Activated naive CD4-positive, alpha-beta T cell treated with anti-CD3 and anti-CD28 coated beads for 36 hours (primary cell): ENCODE data around the gene PDLIM4. TPM values are rescaled to one million over a fixed set of nuclear protein-coding genes. Genes with fewer than 3 reads are reported as not detected.

Source experiments
- CTCF ChIA-PET: fragments of 350-600 bp; sonication (Branson Sonifier 250); formaldehyde crosslinking; loops from one replicate; lab custom pipeline; 2021; ENCODE audit warnings: antibody characterized with exemption; lab: Charles Lee
- DNase-seq: peaks from one replicate; pipeline ENCODE4 v3.0.0-alpha.2; 2020
- H3K27ac Mint-ChIP-seq: one replicate; pipeline ENCODE4 v1.8.0; 2021; ENCODE audit warnings: mild to moderate bottlenecking, mixed read lengths
- H3K27me3 Mint-ChIP-seq: one replicate; pipeline ENCODE4 v1.8.0; 2021; ENCODE audit warnings: low read depth, mixed read lengths
- H3K36me3 Mint-ChIP-seq: one replicate; pipeline ENCODE4 v1.8.0; 2021; ENCODE audit warnings: low read depth, mixed read lengths
- H3K4me1 Mint-ChIP-seq: one replicate; pipeline ENCODE4 v1.8.0; 2021; ENCODE audit warnings: low read depth, mixed read lengths
- H3K4me3 Mint-ChIP-seq: one replicate; pipeline ENCODE4 v1.8.0; 2021; ENCODE audit warnings: mild to moderate bottlenecking, moderate library complexity, mixed read lengths
- H3K9me3 Mint-ChIP-seq: one replicate; pipeline ENCODE4 v1.8.0; 2021; ENCODE audit warnings: mixed read lengths
- intact Hi-C: fragments of 100-400 bp; cut with micrococcal nuclease; formaldehyde crosslinking; loops from one replicate; pipeline ENCODE4 v1.15.1; 2023
- total RNA-seq, 2 experiments: library from RNA; stranded (reverse); gene quantifications; one replicate each; pipeline ENCODE4 v1.2.3, GENCODE V29; 2021

The PDLIM4 gene
- total RNA-seq, 2 experiments from 2014 or later = not detected

- H3K27ac Mint-ChIP-seq = no peak overlapping the region
- peak; percentile 4 for DNase-seq
- no peaks in the 10 kb centered on the region for H3K4me1 Mint-ChIP-seq
- H3K36me3 Mint-ChIP-seq = no peaks in the 10 kb centered on the region
- H3K27me3 Mint-ChIP-seq = no peaks in the 10 kb centered on the region
- CTCF ChIA-PET = interaction anchor here (0.5 kb wide), 1 partner anchor 8 kb away, joined by 3 read pairs; no protein-coding TSS in a partner anchor
- no peaks in the 10 kb centered on the region for H3K9me3 Mint-ChIP-seq
- no peak overlapping the region for H3K4me3 Mint-ChIP-seq
- intact Hi-C loops = no loop called here
Observed at GRCh38 chr5:132283423-132284043, 26.0 kb downstream of the PDLIM4 start.

- no peak for DNase-seq
- Mint-ChIP-seq H3K9me3 (no peaks in the 10 kb centered on the region), H3K36me3 (no peaks in the 10 kb centered on the region), H3K4me3 (no peak overlapping the region), H3K4me1 (peaks cover 7% of the 10 kb centered on the region), H3K27me3 (peaks cover 4% of the 10 kb centered on the region), H3K27ac (no peak overlapping the region)
- intact Hi-C loops = no loop called here
- CTCF ChIA-PET = no interaction called here
Observed at GRCh38 chr5:132289097-132289496, 31.6 kb downstream of the PDLIM4 start.

GRCh38 chr5:132291026-132291425 is 33.5 kb downstream of the PDLIM4 start:
- CTCF ChIA-PET = interaction anchor here (0.7 to 1.0 kb wide), 4 partner anchors 9 to 236 kb away, joined by 3 to 4 read pairs (median 3); no protein-coding TSS in a partner anchor
- intact Hi-C loops = loop anchor here (5.0 to 10.0 kb wide), 2 partner anchors 396 to 756 kb away; no protein-coding TSS in a partner anchor
- Mint-ChIP-seq H3K36me3 (no peaks in the 10 kb centered on the region), H3K9me3 (no peaks in the 10 kb centered on the region), H3K27me3 (peaks cover 7% of the 10 kb centered on the region), H3K4me3 (no peak overlapping the region), H3K27ac (no peak overlapping the region), H3K4me1 (peaks cover 18% of the 10 kb centered on the region)
- DNase-seq = no peak

GRCh38 chr5:132293066-132293991 is 35.8 kb downstream of the PDLIM4 start:
- no peaks in the 10 kb centered on the region for H3K36me3 Mint-ChIP-seq
- CTCF ChIA-PET = interaction anchor here (0.6 to 2.1 kb wide), 13 partner anchors 10 to 212 kb away, joined by 3 to 6 read pairs (median 4); partner anchors contain the start of gene SLC22A5
- intact Hi-C loops = loop anchor here (1.0 to 10.0 kb wide), 4 partner anchors 394 to 759 kb away; partner anchors contain the start of genes GDF9 and UQCRQ
- H3K4me1 Mint-ChIP-seq = peaks cover 23% of the 10 kb centered on the region
- H3K4me3 Mint-ChIP-seq = peak overlapping the region; percentile 92
- H3K27me3 Mint-ChIP-seq = peaks cover 14% of the 10 kb centered on the region
- peak; percentile 92 for DNase-seq
- H3K27ac Mint-ChIP-seq = peak overlapping the region; percentile 89
- H3K9me3 Mint-ChIP-seq = no peaks in the 10 kb centered on the region

GRCh38 chr5:132293992-132294727 is 36.7 kb downstream of the PDLIM4 start, which contains the start of gene SLC22A4:
Gene SLC22A4 (plus strand): TSS chr5:132294394. CDS start chr5:132294617, 223 bp downstream.
- Mint-ChIP-seq H3K36me3 (no peaks in the 10 kb centered on the region), H3K4me3 (peak within 1 kb of the TSS; percentile 92), H3K4me1 (peaks cover 24% of the 10 kb centered on the region), H3K27me3 (peaks cover 14% of the 10 kb centered on the region), H3K9me3 (no peaks in the 10 kb centered on the region), H3K27ac (peak within 1 kb of the TSS; percentile 90)
- intact Hi-C loops = loop anchor here (1.0 to 10.0 kb wide), 10 partner anchors 131 to 759 kb away; partner anchors contain the start of genes CCNI2, FNIP1, GDF9 and RAD50
- peak; percentile 91 for DNase-seq
- CTCF ChIA-PET = interaction anchor here (0.6 to 2.1 kb wide), 11 partner anchors 9 to 211 kb away, joined by 3 to 6 read pairs (median 4); partner anchors contain the start of gene SLC22A5

- intact Hi-C loops = loop anchor here (1.0 to 10.0 kb wide), 13 partner anchors 23 to 760 kb away; partner anchors contain the start of genes CCNI2, FNIP1, KIF3A and RAD50
- H3K36me3 Mint-ChIP-seq = no peaks in the 10 kb centered on the region
- peaks cover 24% of the 10 kb centered on the region for H3K4me1 Mint-ChIP-seq
- CTCF ChIA-PET = interaction anchor here (1.2 to 2.1 kb wide), 3 partner anchors 22 to 105 kb away, joined by 5 to 10 read pairs (median 6); partner anchors contain the start of gene SLC22A5
- H3K27ac Mint-ChIP-seq = peak overlapping the region; percentile 90
- no peaks in the 10 kb centered on the region for H3K9me3 Mint-ChIP-seq
- DNase-seq = peak; percentile 95
- H3K27me3 Mint-ChIP-seq = peaks cover 12% of the 10 kb centered on the region
- peak overlapping the region; percentile 92 for H3K4me3 Mint-ChIP-seq
Observed at GRCh38 chr5:132294728-132295504, 37.4 kb downstream of the PDLIM4 start.

GRCh38 chr5:132295505-132296411 is 38.3 kb downstream of the PDLIM4 start:
- no peaks in the 10 kb centered on the region for H3K9me3 Mint-ChIP-seq
- intact Hi-C loops = loop anchor here (1.0 to 10.0 kb wide), 9 partner anchors 23 to 761 kb away; partner anchors contain the start of genes CCNI2, KIF3A, RAD50 and SLC22A5
- H3K27me3 Mint-ChIP-seq = peaks cover 11% of the 10 kb centered on the region
- DNase-seq = no peak
- peaks cover 24% of the 10 kb centered on the region for H3K4me1 Mint-ChIP-seq
- CTCF ChIA-PET = interaction anchor here (1.1 to 2.0 kb wide), 2 partner anchors 23 to 58 kb away, joined by 3 to 10 read pairs; no protein-coding TSS in a partner anchor
- H3K36me3 Mint-ChIP-seq = no peaks in the 10 kb centered on the region
- H3K27ac Mint-ChIP-seq = peak overlapping the region; percentile 90
- peak overlapping the region; percentile 92 for H3K4me3 Mint-ChIP-seq

GRCh38 chr5:132296412-132297016 is 39.0 kb downstream of the PDLIM4 start:
- peaks cover 24% of the 10 kb centered on the region for H3K4me1 Mint-ChIP-seq
- CTCF ChIA-PET = interaction anchor here (1.1 to 2.0 kb wide), 2 partner anchors 24 to 58 kb away, joined by 3 to 10 read pairs; no protein-coding TSS in a partner anchor

GRCh38 chr5:132297211-132297940 is 39.9 kb downstream of the PDLIM4 start:
- peaks cover 24% of the 10 kb centered on the region for H3K4me1 Mint-ChIP-seq
- H3K27me3 Mint-ChIP-seq = peaks cover 11% of the 10 kb centered on the region
- CTCF ChIA-PET = interaction anchor here (0.6 to 2.0 kb wide), 4 partner anchors 16 to 70 kb away, joined by 3 to 10 read pairs (median 3); no protein-coding TSS in a partner anchor
- no peak overlapping the region for H3K4me3 Mint-ChIP-seq
- H3K27ac Mint-ChIP-seq = no peak overlapping the region
- DNase-seq = no peak
- intact Hi-C loops = loop anchor here (5.0 to 10.0 kb wide), 2 partner anchors 440 to 763 kb away; partner anchors contain the start of gene KIF3A
- no peaks in the 10 kb centered on the region for H3K36me3 Mint-ChIP-seq
- H3K9me3 Mint-ChIP-seq = no peaks in the 10 kb centered on the region

More at GRCh38 chr5:132296412-132297016, 39.0 kb downstream of the PDLIM4 start:
- Mint-ChIP-seq H3K4me3 (no peak overlapping the region), H3K27ac (no peak overlapping the region), H3K36me3 (no peaks in the 10 kb centered on the region), H3K9me3 (no peaks in the 10 kb centered on the region), H3K27me3 (peaks cover 11% of the 10 kb centered on the region)
- intact Hi-C loops = loop anchor here (5.0 to 10.0 kb wide), 2 partner anchors 441 to 762 kb away; partner anchors contain the start of gene KIF3A
- DNase-seq = no peak
